ENCODE data around the gene HAGH.

The HAGH gene

GRCh38 chr16:1787056-1787321 lies 39.6 kb downstream of the HAGH start:
- no peak for DNase-seq (ENCODE audit: low read depth in 2 of 2)

- DNase-seq (ENCODE audit: low read depth in 2 of 2), result no peak
These were observed 40.2 kb downstream of the HAGH start for GRCh38 chr16:1786242-1787055.

- DNase-seq (ENCODE audit: low read depth in 2 of 2), result no peak
These were observed 40.8 kb downstream of the HAGH start for GRCh38 chr16:1785846-1786170.

GRCh38 chr16:1784977-1785845 lies 41.4 kb downstream of the HAGH start:
- no peak for DNase-seq (ENCODE audit: low read depth in 2 of 2)

- DNase-seq (ENCODE audit: low read depth in 2 of 2), result peak; percentile 96 to 99
These were observed 44.0 kb downstream of the HAGH start, which contains the start of the genes NUBP2 and SPSB3 for GRCh38 chr16:1782408-1783264. Gene NUBP2 (plus strand): TSS chr16:1782960. CDS start chr16:1783021, 61 bp downstream. Gene SPSB3 (minus strand): TSS chr16:1782571. CDS start chr16:1781483, 1,088 bp downstream.

- no peak for DNase-seq (ENCODE audit: low read depth in 2 of 2)
These were observed 44.7 kb downstream of the HAGH start for GRCh38 chr16:1781758-1782407.

GRCh38 chr16:1781254-1781653 lies 45.4 kb downstream of the HAGH start:
- DNase-seq (ENCODE audit: low read depth in 2 of 2), result no peak

GRCh38 chr16:1780677-1781072 lies 46.0 kb downstream of the HAGH start:
- DNase-seq (ENCODE audit: low read depth in 2 of 2), result no peak

- DNase-seq (ENCODE audit: low read depth in 2 of 2), result no peak
These were observed 46.6 kb downstream of the HAGH start for GRCh38 chr16:1779741-1780676.

- DNase-seq (ENCODE audit: low read depth in 2 of 2), result no peak
These were observed 47.4 kb downstream of the HAGH start for GRCh38 chr16:1779234-1779701.

GRCh38 chr16:1778200-1779179 lies 48.1 kb downstream of the HAGH start:
- DNase-seq (ENCODE audit: low read depth in 2 of 2), result no peak

- no peak for DNase-seq (ENCODE audit: low read depth in 2 of 2)
These were observed 49.0 kb downstream of the HAGH start for GRCh38 chr16:1777375-1778199.

GRCh38 chr16:1776991-1777374 lies 49.6 kb downstream of the HAGH start:
- DNase-seq (ENCODE audit: low read depth in 2 of 2), result no peak

GRCh38 chr16:1776672-1776955 lies 50.0 kb downstream of the HAGH start:
- no peak for DNase-seq (ENCODE audit: low read depth in 2 of 2)

GRCh38 chr16:1775846-1776671 lies 50.6 kb downstream of the HAGH start:
- DNase-seq (ENCODE audit: low read depth in 2 of 2), result no peak

GRCh38 chr16:1775006-1775845 lies 51.4 kb downstream of the HAGH start:
- no peak for DNase-seq (ENCODE audit: low read depth in 2 of 2)

- DNase-seq (ENCODE audit: low read depth in 2 of 2), result no peak
These were observed 52.2 kb downstream of the HAGH start for GRCh38 chr16:1774448-1774780.
